DND-41 (cell line): Measurements from ENCODE around the gene BNIPL.

ENCODE experiments used
- ATAC-seq: fragments of 200-7000 bp; cut with Tn5 transposase; 3 replicates; pipeline ENCODE4 v1.9.1; 2021; ENCODE audit warnings: low read depth; ENCODE audit not compliant: insufficient read depth
- DNase-seq: peaks from one replicate; pipeline ENCODE4 v3.0.0-alpha.2; 2020
- H2AFZ ChIP-seq: 2 replicates; pipeline ENCODE4 v1.6.0; 2012; ENCODE audit warnings: low read depth, low read length
- H3K27ac ChIP-seq: 2 replicates; pipeline ENCODE4 v1.5.1; 2012; ENCODE audit warnings: low read length, inconsistent platforms
- H3K27me3 ChIP-seq: fragments of 200-600 bp; sonication (generic); 2 replicates; pipeline ENCODE4 v1.6.0; 2012; ENCODE audit warnings: low read length, mild to moderate bottlenecking, inconsistent platforms; ENCODE audit not compliant: insufficient read depth, poor library complexity
- H3K36me3 ChIP-seq: 2 replicates; pipeline ENCODE4 v1.5.1; 2012; ENCODE audit warnings: low read length, inconsistent platforms; ENCODE audit not compliant: insufficient read depth
- H3K4me1 ChIP-seq: 2 replicates; pipeline ENCODE4 v1.5.1; 2012; ENCODE audit warnings: mild to moderate bottlenecking, low read length; ENCODE audit not compliant: insufficient read depth
- H3K4me2 ChIP-seq: 2 replicates; pipeline ENCODE4 v1.6.0; 2012; ENCODE audit warnings: mild to moderate bottlenecking, moderate library complexity, low read length, inconsistent platforms; ENCODE audit not compliant: insufficient read depth
- H3K4me3 ChIP-seq, 2 experiments: fragments of 200-600 bp in 1 of 2; shearing (Covaris generic) in 1 of 2; 2 replicates each; pipeline ENCODE4 v1.5.1; 2012 to 2016; ENCODE audit warnings: inconsistent platforms in 2 of 2, low read length in 2 of 2, mild to moderate bottlenecking in 2 of 2, low read depth in 1 of 2, moderate library complexity in 1 of 2
- H3K79me2 ChIP-seq: 2 replicates; pipeline ENCODE4 v1.6.0; 2012; ENCODE audit warnings: low read length, inconsistent platforms; ENCODE audit not compliant: insufficient read depth
- H3K9ac ChIP-seq: 2 replicates; pipeline ENCODE4 v1.6.0; 2012; ENCODE audit warnings: low read depth, mild to moderate bottlenecking, inconsistent platforms, low read length, moderate library complexity
- H3K9me3 ChIP-seq: 2 replicates; pipeline ENCODE4 v1.5.1; 2012; ENCODE audit warnings: low read length, moderate library complexity, mild to moderate bottlenecking, inconsistent platforms; ENCODE audit not compliant: insufficient read depth, severe bottlenecking
- H4K20me1 ChIP-seq: 2 replicates; pipeline ENCODE4 v1.6.0; 2012; ENCODE audit warnings: low read length; ENCODE audit not compliant: insufficient read depth
- EZH2 ChIP-seq: IDR thresholded peaks from 3 replicates; pipeline ENCODE4 v1.6.1; 2012; ENCODE audit warnings: borderline replicate concordance, low read depth, mild to moderate bottlenecking, moderate library complexity, low read length, inconsistent platforms; ENCODE audit not compliant: severe bottlenecking
- TF ChIP-seq, protein P1 (sequence below): IDR thresholded peaks from 2 replicates; pipeline ENCODE4 v1.5.1; 2012; ENCODE audit warnings: borderline replicate concordance, low read length, moderate library complexity, mild to moderate bottlenecking; ENCODE audit not compliant: poor library complexity, severe bottlenecking; ENCODE audit errors: extremely low read depth

BNIPL gene

DNA sequence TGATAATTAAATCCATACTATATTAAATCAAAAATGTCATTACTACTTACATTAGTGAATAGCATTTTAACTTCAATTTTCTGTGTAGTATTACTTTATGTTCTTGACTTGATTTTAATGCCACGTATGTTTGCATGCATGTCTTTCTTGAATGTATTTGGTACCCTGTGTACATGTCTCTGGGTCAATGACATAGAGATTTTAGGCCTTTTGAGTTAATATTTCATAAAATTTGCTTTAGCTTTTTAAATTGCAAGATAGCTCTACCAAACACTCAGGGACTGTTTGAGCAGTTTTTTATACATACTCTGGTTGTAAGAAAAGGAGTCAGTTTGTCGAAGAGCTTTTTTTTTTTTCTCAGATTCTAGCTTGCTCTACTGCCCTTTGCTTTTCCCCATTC is 25.3 kb downstream of the BNIPL start:
- DNase-seq (no peak), ATAC-seq (no peak)
- Histone ChIP-seq H3K4me3 (peak overlapping the region; percentile 57 to 92), H3K4me1 (peaks cover 80% of the 10 kb centered on the region), H2AFZ (no peak overlapping the region), H3K27ac (peak overlapping the region; percentile 94), H3K79me2 (peaks cover 99% of the 10 kb centered on the region), H3K27me3 (no peaks in the 10 kb centered on the region), H3K9ac (peak overlapping the region; percentile 89), H3K36me3 (peaks cover 36% of the 10 kb centered on the region), H3K9me3 (no peaks in the 10 kb centered on the region), H3K4me2 (peak overlapping the region; percentile 79), H4K20me1 (peaks cover 11% of the 10 kb centered on the region)
- TF ChIP-seq EZH2, result no peak
- TF ChIP-seq, protein P1, sequence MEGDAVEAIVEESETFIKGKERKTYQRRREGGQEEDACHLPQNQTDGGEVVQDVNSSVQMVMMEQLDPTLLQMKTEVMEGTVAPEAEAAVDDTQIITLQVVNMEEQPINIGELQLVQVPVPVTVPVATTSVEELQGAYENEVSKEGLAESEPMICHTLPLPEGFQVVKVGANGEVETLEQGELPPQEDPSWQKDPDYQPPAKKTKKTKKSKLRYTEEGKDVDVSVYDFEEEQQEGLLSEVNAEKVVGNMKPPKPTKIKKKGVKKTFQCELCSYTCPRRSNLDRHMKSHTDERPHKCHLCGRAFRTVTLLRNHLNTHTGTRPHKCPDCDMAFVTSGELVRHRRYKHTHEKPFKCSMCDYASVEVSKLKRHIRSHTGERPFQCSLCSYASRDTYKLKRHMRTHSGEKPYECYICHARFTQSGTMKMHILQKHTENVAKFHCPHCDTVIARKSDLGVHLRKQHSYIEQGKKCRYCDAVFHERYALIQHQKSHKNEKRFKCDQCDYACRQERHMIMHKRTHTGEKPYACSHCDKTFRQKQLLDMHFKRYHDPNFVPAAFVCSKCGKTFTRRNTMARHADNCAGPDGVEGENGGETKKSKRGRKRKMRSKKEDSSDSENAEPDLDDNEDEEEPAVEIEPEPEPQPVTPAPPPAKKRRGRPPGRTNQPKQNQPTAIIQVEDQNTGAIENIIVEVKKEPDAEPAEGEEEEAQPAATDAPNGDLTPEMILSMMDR, result no peak

DNA sequence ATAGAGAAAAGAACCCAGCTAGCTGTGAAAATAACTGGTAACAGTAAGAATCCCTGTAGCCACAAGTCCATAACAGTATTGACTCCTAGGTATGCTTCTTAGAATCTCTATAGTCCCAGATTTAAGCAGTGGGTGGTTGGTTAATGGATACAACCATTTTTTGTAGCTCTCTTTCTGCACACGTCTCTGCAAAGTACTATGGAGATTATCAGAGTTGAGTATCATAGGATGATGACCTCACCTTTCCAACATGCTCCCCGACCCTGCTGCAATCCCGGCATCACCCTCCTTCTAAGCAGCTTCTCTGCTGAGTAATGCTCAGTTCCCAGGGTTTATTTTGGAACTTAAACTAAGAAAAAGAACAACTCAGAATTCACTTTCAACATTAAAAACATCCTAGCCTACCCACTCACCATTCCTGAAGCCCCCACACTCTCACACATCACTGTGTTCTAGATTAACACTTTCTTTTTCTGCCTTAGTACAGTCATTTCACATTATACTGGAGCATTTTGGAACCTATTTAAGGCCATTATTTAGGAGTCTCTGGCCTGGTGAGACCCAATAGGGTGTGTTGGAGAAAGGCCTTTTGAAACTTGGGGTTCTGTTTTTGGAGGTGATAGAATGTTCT is 26.5 kb downstream of the BNIPL start:
- TF ChIP-seq, protein P1, result no peak
- no peak for TF ChIP-seq EZH2
- peaks cover 99% of the 10 kb centered on the region for H3K79me2 ChIP-seq

DNA sequence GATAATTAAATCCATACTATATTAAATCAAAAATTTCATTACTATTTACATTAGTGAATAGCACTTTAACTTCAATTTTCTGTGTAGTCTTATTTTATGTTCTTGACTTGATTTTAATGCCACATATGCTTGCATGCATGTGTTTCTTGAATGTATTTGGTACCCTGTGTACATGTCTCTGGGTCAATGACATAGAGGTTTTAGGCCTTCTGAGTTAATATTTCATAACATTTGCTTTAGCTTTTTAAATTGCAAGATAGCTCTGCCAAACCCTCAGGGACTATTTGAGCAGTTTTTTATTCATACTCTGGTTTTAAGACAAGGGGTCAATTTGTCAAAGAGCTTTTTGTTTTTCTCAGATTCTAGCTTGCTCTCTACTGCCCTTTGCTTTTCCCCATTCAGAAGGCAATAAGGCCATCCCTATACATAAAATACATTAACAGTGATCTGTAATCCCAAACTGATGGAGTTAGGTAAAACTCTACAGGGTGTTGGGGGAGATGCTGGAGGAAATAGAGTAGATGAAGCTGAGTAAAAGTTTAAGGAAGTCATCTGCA is 28.8 kb downstream of the BNIPL start:
- Histone ChIP-seq H3K79me2 (peaks cover 98% of the 10 kb centered on the region), H3K27me3 (no peaks in the 10 kb centered on the region), H3K4me1 (peaks cover 82% of the 10 kb centered on the region), H3K9ac (no peak overlapping the region; the same call in 1 of the 2 replicates), H3K4me2 (peak overlapping the region; percentile 54; the same call in 1 of the 2 replicates), H3K27ac (no peak overlapping the region), H3K9me3 (no peaks in the 10 kb centered on the region), H3K36me3 (peaks cover 48% of the 10 kb centered on the region), H2AFZ (no peak overlapping the region), H3K4me3 (no peak overlapping the region), H4K20me1 (peaks cover 3% of the 10 kb centered on the region; the same call in 1 of the 2 replicates)
- TF ChIP-seq EZH2, result no peak
- ATAC-seq (no peak), DNase-seq (no peak)

More for the DNA sequence above, 26.5 kb downstream of the BNIPL start:
- Histone ChIP-seq H3K9ac (peak overlapping the region; percentile 89), H3K4me3 (peak overlapping the region in 1 of 2 experiments; percentile 45; a peak in 2 of 4 replicates), H3K36me3 (peaks cover 37% of the 10 kb centered on the region), H3K27me3 (no peaks in the 10 kb centered on the region), H2AFZ (no peak overlapping the region), H3K4me2 (peak overlapping the region; percentile 79), H3K4me1 (peaks cover 74% of the 10 kb centered on the region), H3K27ac (peak overlapping the region; percentile 47), H4K20me1 (peaks cover 5% of the 10 kb centered on the region; the same call in 1 of the 2 replicates), H3K9me3 (no peaks in the 10 kb centered on the region)
- ATAC-seq, result no peak
- DNase-seq, result no peak

DNA sequence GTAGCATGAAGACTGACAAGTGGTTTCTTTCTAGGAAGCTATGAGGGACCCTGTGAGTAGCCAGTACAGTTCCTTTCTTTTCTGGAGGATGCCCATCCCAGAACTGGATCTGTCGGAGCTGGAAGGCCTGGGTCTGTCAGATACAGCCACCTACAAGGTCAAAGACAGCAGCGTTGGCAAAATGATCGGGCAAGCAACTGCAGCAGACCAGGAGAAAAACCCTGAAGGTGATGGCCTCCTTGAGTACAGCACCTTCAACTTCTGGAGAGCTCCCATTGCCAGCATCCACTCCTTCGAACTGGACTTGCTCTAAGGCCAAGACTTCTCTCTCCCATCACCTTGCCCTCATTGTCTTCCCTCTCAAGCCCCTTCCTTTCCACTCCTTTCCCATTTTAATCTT is 30.8 kb downstream of the BNIPL start:
- H3K4me2 ChIP-seq, result no peak overlapping the region

More for the DNA sequence above, 30.8 kb downstream of the BNIPL start:
- no peaks in the 10 kb centered on the region for H3K9me3 ChIP-seq
- H3K4me3 ChIP-seq, result no peak overlapping the region
- peaks cover 90% of the 10 kb centered on the region for H3K79me2 ChIP-seq
- no peak for DNase-seq
- H2AFZ ChIP-seq, result no peak overlapping the region
- H3K27me3 ChIP-seq, result no peaks in the 10 kb centered on the region
- no peak overlapping the region for H3K27ac ChIP-seq
- H3K9ac ChIP-seq, result no peak overlapping the region
- H3K36me3 ChIP-seq, result peaks cover 48% of the 10 kb centered on the region
- peaks cover 79% of the 10 kb centered on the region for H3K4me1 ChIP-seq
- TF ChIP-seq, protein P1, result no peak
- TF ChIP-seq EZH2, result no peak
- ATAC-seq, result no peak
- H4K20me1 ChIP-seq, result peaks cover 3% of the 10 kb centered on the region; the same call in 1 of the 2 replicates
